ENCODE measurements around the gene HBQ1. TPM values are rescaled to one million over a fixed set of nuclear protein-coding genes. Genes with fewer than 3 reads are reported as not detected.
"Not testable (repeated sequence)": the region's sequence is repeated elsewhere in the genome, so short reads cannot be mapped to it uniquely, and the experiment has no call there.

The HBQ1 gene
- total and polyA plus RNA-seq, 2 of the 4 experiments (the other 2 are of a cell fraction) = 0.92 TPM; not detected in 1

DNA sequence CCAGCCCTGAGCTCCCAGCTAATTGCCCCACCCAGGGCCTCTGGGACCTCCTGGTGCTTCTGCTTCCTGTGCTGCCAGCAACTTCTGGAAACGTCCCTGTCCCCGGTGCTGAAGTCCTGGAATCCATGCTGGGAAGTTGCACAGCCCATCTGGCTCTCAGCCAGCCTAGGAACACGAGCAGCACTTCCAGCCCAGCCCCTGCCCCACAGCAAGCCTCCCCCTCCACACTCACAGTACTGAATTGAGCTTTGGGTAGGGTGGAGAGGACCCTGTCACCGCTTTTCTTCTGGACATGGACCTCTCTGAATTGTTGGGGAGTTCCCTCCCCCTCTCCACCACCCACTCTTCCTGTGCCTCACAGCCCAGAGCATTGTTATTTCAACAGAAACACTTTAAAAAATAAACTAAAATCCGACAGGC, 10.2 kb upstream of the HBQ1 start:
- peak; percentile 64 for ATAC-seq (ENCODE audit: low read depth)
- H3K9me3 ChIP-seq (ENCODE audit: control insufficient read depth, insufficient read depth, low read length); dilution Hi-C loops (cut with HindIII; ENCODE audit: low sequenced_read_pairs, unreplicated experiment); H3K18ac ChIP-seq (ENCODE audit: low read depth, low read length); H4K91ac ChIP-seq (ENCODE audit: insufficient read depth, low read depth, low read length); H3K4me1 ChIP-seq (ENCODE audit: control insufficient read depth, insufficient read depth, low read length); H2BK120ac ChIP-seq (ENCODE audit: low read depth, low read length); H3K27ac ChIP-seq (ENCODE audit: insufficient read depth, low read length); H3K36me3 ChIP-seq (ENCODE audit: control insufficient read depth, insufficient read depth, low read length); H3K79me1 ChIP-seq (ENCODE audit: low read depth in 1 of 2, low read length in 2 of 2); H3K4me2 ChIP-seq (ENCODE audit: low read depth, low read length); H2AK5ac ChIP-seq (ENCODE audit: low read depth, low read length); H2AFZ ChIP-seq (replicated peaks; ENCODE audit: low read length, poor library complexity); H2BK15ac ChIP-seq (ENCODE audit: low read depth, low read length); H2BK5ac ChIP-seq (ENCODE audit: low read depth, low read length, poor library complexity, severe bottlenecking); H3K14ac ChIP-seq (replicated peaks; ENCODE audit: low read depth, low read length); H2BK20ac ChIP-seq (ENCODE audit: low read depth, low read length); BruUV-seq (replicated peaks); H3K4ac ChIP-seq (ENCODE audit: low read depth, low read length); H3K9me1 ChIP-seq (ENCODE audit: insufficient read depth, low read length); CTCF ChIA-PET; H4K8ac ChIP-seq (ENCODE audit: low read depth in 2 of 2, low read length in 2 of 2); intact Hi-C loops (cut with micrococcal nuclease); POLR2A ChIA-PET (ENCODE audit: unreplicated experiment); H2AK9ac ChIP-seq (replicated peaks; ENCODE audit: low read depth, low read length, poor library complexity); H3K56ac ChIP-seq (ENCODE audit: extremely low read depth, insufficient read depth, low read length); H3K4me3 ChIP-seq (ENCODE audit: insufficient read depth, low read depth, low read length); H3K9ac ChIP-seq (ENCODE audit: low read depth, low read length); H4K5ac ChIP-seq (ENCODE audit: low read depth, low read length); in situ Hi-C loops (cut with MboI; ENCODE audit: low sequenced_read_pairs); H4K20me1 ChIP-seq (ENCODE audit: insufficient read depth, low read length); H3K23ac ChIP-seq (ENCODE audit: low read depth, low read length); DNase-seq: not testable (repeated sequence)
- peaks cover 59% of the 10 kb centered on the region for H3K27me3 ChIP-seq (ENCODE audit: control insufficient read depth, insufficient read depth, low read length)
- peak; percentile 31; the same call in 1 of the 2 replicates for TF ChIP-seq CEBPB (IDR thresholded peaks at IDR 0.05; ENCODE audit: low read depth, low read length)
- peak; percentile 54; the same call in 1 of the 2 replicates for TF ChIP-seq MXI1 (IDR thresholded peaks at IDR 0.05; ENCODE audit: borderline replicate concordance, low read depth, low read length)
- no CpG with 5 or more reads among the region's 5 CpGs for WGBS, 2 experiments (ENCODE audit: extremely low coverage in 2 of 2, insufficient read length in 1 of 2)

Measured in IMR-90 (cell line).